HG02588 (cell line): ENCODE results near the gene OR5AU1.
"Not testable (repeated sequence)": the region's sequence is repeated elsewhere in the genome, so short reads cannot be mapped to it uniquely, and the experiment has no call there.

ENCODE experiments used
- ATAC-seq: cut with Tn5 transposase; IDR thresholded peaks from one replicate; pipeline ENCODE4 v1.9.1; 2021; ENCODE audit warnings: mild to moderate bottlenecking, moderate library complexity; ENCODE audit not compliant: unreplicated experiment

The OR5AU1 gene

DNA sequence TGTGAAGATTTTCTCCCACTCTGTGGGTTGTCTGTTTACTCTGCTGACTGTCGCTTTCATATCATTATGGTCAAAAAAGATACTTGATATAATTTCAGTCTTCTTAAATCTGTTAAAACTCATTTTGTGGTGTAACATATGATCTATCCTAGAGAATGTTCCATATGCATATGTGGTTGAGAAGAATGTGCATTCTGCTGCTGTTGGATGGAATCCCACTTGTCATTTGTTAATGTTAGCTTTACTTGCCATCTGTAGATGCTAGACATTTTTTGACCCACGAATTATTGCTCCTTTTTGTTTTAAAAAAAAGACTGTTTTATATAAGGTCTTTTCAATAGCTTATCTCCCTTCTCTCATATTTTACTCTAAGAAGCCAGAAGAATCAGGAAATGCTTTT, 26.3 kb upstream of the OR5AU1 start:
- ATAC-seq, result no peak

DNA sequence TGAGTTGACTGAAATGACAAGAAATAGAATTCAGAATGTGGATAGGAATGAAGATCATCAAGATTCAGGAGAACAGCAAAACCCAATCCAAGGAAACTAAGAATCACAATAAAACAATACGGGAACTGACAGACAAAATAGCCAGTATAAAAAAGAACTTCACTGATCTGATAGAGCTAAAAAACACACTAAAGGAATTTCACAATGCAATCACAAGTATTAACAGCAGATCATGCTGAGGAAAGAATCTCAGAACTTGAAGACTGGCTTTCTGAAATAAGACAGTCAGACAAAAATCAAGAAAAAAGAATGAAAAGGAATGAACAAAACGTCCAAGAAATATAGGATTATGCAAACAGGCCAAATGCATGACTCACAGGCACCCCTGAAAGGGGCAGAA, 15.3 kb upstream of the OR5AU1 start:
- no peak for ATAC-seq

- no peak for ATAC-seq
These were observed 13.7 kb upstream of the OR5AU1 start for GRCh38 chr14:21169573-21169972.

DNA sequence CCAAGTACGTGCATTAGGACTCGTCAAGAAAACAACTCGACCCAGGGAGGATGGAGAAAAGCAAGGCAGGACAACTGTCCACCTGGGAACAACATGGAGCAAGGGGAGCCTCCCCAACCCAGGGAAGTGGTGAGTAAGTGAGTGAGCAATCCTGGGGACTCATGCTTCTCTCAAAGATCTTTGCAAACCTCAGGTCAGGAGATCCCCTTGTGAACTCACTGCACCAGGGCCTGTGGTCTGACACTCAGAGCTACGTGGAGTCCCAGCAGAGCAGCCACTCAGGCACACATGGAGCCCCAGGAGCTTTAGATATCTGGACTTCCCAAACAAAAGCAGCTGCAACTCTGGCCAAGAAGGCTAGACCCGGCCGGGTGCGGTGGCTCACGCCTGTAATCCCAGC, 12.2 kb upstream of the OR5AU1 start:
- ATAC-seq, result no peak

- ATAC-seq, result not testable (repeated sequence)
These were observed 9.8 kb upstream of the OR5AU1 start for GRCh38 chr14:21165670-21166069.

- not testable (repeated sequence) for ATAC-seq
These were observed 9.2 kb upstream of the OR5AU1 start for GRCh38 chr14:21165002-21165605.

GRCh38 chr14:21163871-21164291, 8.0 kb upstream of the OR5AU1 start:
- ATAC-seq, result no peak

GRCh38 chr14:21162081-21162480, 6.2 kb upstream of the OR5AU1 start:
- no peak for ATAC-seq

GRCh38 chr14:21160061-21160610, 4.3 kb upstream of the OR5AU1 start:
- ATAC-seq, result no peak

- not testable (repeated sequence) for ATAC-seq
These were observed 2.3 kb upstream of the OR5AU1 start for GRCh38 chr14:21158175-21158574.

GRCh38 chr14:21149641-21150367, 6.1 kb downstream of the OR5AU1 start:
- ATAC-seq, result no peak

GRCh38 chr14:21145437-21145836, 10.4 kb downstream of the OR5AU1 start:
- no peak for ATAC-seq

DNA sequence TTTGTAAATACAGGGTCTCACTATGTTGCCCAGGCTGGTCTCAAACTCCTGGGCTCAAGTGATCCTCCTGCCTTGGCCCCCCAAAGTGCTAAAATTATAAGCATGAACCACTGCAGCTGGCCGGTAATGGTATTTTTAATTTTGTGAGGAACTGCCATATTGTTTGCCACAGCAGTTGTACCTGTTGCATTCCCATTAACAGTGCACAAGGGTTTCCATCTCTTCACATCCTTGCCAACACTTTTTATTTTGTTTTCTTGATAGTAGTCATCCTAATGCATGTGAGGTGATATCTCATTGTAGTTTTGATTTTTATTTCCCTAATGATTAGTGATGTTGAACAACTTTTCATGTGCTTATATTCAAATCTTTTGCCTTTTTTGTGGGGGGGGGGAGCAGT, 13.5 kb downstream of the OR5AU1 start:
- no peak for ATAC-seq

GRCh38 chr14:21136024-21136423, 19.8 kb downstream of the OR5AU1 start:
- ATAC-seq, result no peak

GRCh38 chr14:21133901-21134300, 22.0 kb downstream of the OR5AU1 start:
- ATAC-seq, result no peak

- no peak for ATAC-seq
These were observed 32.4 kb downstream of the OR5AU1 start for GRCh38 chr14:21123429-21123828.

- no peak for ATAC-seq
These were observed 34.7 kb downstream of the OR5AU1 start for GRCh38 chr14:21121122-21121521.

DNA sequence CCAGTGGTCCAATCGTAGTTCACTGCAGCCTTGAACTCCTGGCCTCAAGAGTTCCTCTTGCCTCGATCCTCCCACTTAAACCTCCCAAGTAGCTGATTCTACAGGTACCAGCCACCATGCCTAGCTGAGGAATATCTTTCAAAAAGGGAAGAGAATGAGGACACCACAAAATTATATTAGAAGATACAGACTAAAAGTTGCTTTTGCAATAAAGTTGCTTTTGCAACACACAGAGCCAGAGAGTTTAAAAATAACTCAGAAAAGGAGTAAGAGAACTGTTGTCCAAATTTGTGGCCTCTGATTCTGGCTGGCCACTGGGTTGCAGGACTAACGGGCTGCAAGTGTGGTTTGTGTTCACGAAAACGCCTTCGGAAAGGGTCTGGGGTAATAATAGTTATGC, 35.2 kb downstream of the OR5AU1 start:
- no peak for ATAC-seq

DNA sequence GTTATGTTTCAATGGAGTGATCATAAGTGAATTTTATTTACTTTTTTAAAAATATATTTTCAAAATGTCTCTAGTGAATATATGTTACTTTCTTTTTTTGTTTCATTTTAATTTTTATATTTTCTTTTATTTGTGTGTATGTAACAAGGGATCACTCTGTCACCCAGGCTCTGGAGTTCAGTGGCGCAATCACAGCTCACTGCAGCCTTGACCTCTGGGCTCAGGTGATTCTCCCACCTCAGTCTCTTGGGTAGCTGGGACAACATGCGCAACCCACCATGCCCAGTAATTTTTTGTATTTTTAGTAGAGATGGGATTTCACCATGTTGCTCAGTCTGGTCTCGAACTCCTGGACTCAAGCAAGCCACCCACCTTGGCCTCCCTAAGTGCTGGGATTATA, 36.9 kb downstream of the OR5AU1 start:
- ATAC-seq, result no peak

GRCh38 chr14:21113369-21113768, 42.5 kb downstream of the OR5AU1 start:
- ATAC-seq, result no peak

- no peak for ATAC-seq
These were observed 43.6 kb downstream of the OR5AU1 start for GRCh38 chr14:21112255-21112654.

DNA sequence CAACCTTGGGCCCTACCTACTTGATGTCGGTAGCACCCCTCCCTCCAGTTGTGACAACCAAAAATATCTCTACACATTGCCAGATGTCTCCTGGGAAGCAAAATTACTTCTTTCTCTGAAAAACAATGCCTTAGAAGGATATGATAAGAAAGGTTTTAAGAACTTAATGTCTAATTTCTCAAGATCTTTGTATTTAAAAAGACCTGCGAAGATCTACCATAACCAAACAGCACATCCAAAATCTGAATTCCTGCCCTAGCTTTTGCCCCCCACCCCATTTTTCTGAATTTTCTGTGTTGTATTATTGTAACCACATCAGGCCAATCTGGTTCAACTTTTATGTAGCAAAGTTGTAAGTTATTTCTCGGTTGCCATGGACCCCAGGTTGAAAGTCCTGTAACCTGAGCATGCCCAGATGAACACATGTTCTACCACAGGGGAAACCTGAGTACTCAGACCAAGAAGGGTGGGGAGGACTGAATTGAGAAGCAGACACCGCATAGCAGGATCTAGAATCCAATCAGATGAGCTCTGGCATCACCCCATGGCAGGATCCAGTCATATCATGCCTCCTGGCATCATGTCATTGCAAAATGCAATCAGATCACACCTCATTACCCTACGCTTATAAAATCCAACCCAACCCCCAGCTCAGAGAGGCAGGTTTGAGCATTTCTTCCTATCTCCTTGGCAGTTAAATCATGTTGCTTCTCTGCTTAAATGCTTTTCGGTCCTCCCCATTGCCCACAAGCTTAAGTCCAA, 46.3 kb downstream of the OR5AU1 start:
- ATAC-seq, result no peak
